CD14-positive monocyte (primary cell): Measurements from ENCODE around the gene MRPL48. TPM values are rescaled to one million over a fixed set of nuclear protein-coding genes. Genes with fewer than 3 reads are reported as not detected.

ENCODE experiments used
- DNase-seq, 3 donors: peaks; one replicate each; pipeline ENCODE4 v3.0.0-alpha.2; 2011 to 2022
- H2AFZ ChIP-seq: 2 replicates; pipeline ENCODE4 v1.6.0; 2012; ENCODE audit warnings: mild to moderate bottlenecking, low read depth, low read length, inconsistent platforms; ENCODE audit not compliant: insufficient read depth, poor library complexity, severe bottlenecking
- H3K27ac ChIP-seq, 2 donors: 1 replicate in 1 of 2; 2 replicates in 1 of 2; pipeline ENCODE4 v1.5.1; 2012 to 2013; ENCODE audit warnings: low read length in 2 of 2, control low read depth in 1 of 2, inconsistent platforms in 1 of 2, low read depth in 1 of 2, mild to moderate bottlenecking in 1 of 2
- H3K27me3 ChIP-seq, 2 donors: one replicate each; pipeline versions ENCODE4 v1.6.0 to v1.6.1; 2011 to 2013; ENCODE audit warnings: low read length in 2 of 2; ENCODE audit not compliant: control insufficient read depth in 2 of 2, insufficient read depth in 2 of 2
- H3K36me3 ChIP-seq, 2 donors: replicated peaks in 1 of 2; 1 replicate in 1 of 2; 2 replicates in 1 of 2; pipeline versions ENCODE4 v1.5.1 to v1.6.1; 2012 to 2013; ENCODE audit warnings: low read length in 2 of 2, control low read depth in 1 of 2, inconsistent platforms in 1 of 2, mild to moderate bottlenecking in 1 of 2; ENCODE audit not compliant: insufficient read depth in 2 of 2, control insufficient read depth in 1 of 2
- H3K4me1 ChIP-seq, 2 donors: 1 replicate in 1 of 2; 2 replicates in 1 of 2; pipeline versions ENCODE4 v1.5.1 to v1.6.1; 2012 to 2013; ENCODE audit warnings: low read length in 2 of 2, control low read depth in 1 of 2, inconsistent platforms in 1 of 2, mild to moderate bottlenecking in 1 of 2, moderate library complexity in 1 of 2; ENCODE audit not compliant: insufficient read depth in 2 of 2, control insufficient read depth in 1 of 2
- H3K4me2 ChIP-seq: replicated peaks from 2 replicates; pipeline ENCODE3; 2012; ENCODE audit warnings: low read length, moderate library complexity, mild to moderate bottlenecking; ENCODE audit not compliant: poor library complexity, severe bottlenecking; ENCODE audit errors: extremely low read depth
- H3K4me3 ChIP-seq, 3 experiments: fragments of 200-600 bp in 1 of 3; sonication (generic) in 1 of 3; replicated peaks in 1 of 3; 1 replicate in 2 of 3; 2 replicates in 1 of 3; pipeline ENCODE4 v1.5.1; 2011 to 2013; ENCODE audit warnings: low read length in 3 of 3, mild to moderate bottlenecking in 3 of 3, control low read depth in 2 of 3, low read depth in 2 of 3, inconsistent platforms in 1 of 3, moderate library complexity in 1 of 3
- H3K79me2 ChIP-seq: 2 replicates; pipeline ENCODE4 v1.6.0; 2012; ENCODE audit warnings: mild to moderate bottlenecking, control low read depth, inconsistent platforms, low read length, moderate library complexity; ENCODE audit not compliant: insufficient read depth
- H3K9ac ChIP-seq: 2 replicates; pipeline ENCODE4 v1.6.0; 2017; ENCODE audit warnings: low read length, mild to moderate bottlenecking; ENCODE audit not compliant: insufficient read depth, poor library complexity, severe bottlenecking
- H3K9me3 ChIP-seq, 2 donors: replicated peaks in 1 of 2; 1 replicate in 1 of 2; 2 replicates in 1 of 2; pipeline versions ENCODE4 v1.5.1 to v1.6.1; 2012 to 2013; ENCODE audit warnings: low read length in 2 of 2, control low read depth in 1 of 2; ENCODE audit not compliant: control insufficient read depth in 1 of 2, insufficient read depth in 1 of 2
- H4K20me1 ChIP-seq: 2 replicates; pipeline ENCODE4 v1.6.0; 2012; ENCODE audit warnings: mild to moderate bottlenecking, low read length, control low read depth, moderate library complexity; ENCODE audit not compliant: insufficient read depth
- H3K27ac Mint-ChIP-seq, 7 donors: one replicate each; pipeline ENCODE4 v1.8.0; 2020; ENCODE audit warnings: mild to moderate bottlenecking in 7 of 7, mixed read lengths in 7 of 7, moderate library complexity in 6 of 7, inconsistent platforms in 2 of 7
- H3K27me3 Mint-ChIP-seq, 3 donors: one replicate each; pipeline ENCODE4 v1.8.0; 2021 to 2022; ENCODE audit warnings: low read depth in 3 of 3, mild to moderate bottlenecking in 3 of 3, mixed read lengths in 3 of 3, moderate library complexity in 3 of 3, inconsistent platforms in 1 of 3
- H3K36me3 Mint-ChIP-seq, 2 donors: one replicate each; pipeline ENCODE4 v1.8.0; 2020; ENCODE audit warnings: mixed read lengths in 2 of 2, inconsistent platforms in 1 of 2, mild to moderate bottlenecking in 1 of 2
- H3K4me1 Mint-ChIP-seq: one replicate; pipeline ENCODE4 v1.8.0; 2020; ENCODE audit warnings: mild to moderate bottlenecking, mixed read lengths
- H3K4me3 Mint-ChIP-seq, 2 donors: one replicate each; pipeline ENCODE4 v1.8.0; 2020; ENCODE audit warnings: mild to moderate bottlenecking in 2 of 2, mixed read lengths in 2 of 2, moderate library complexity in 1 of 2
- H3K9me3 Mint-ChIP-seq, 7 donors: one replicate each; pipeline ENCODE4 v1.8.0; 2020 to 2022; ENCODE audit warnings: mixed read lengths in 7 of 7, mild to moderate bottlenecking in 6 of 7, moderate library complexity in 6 of 7, inconsistent platforms in 2 of 7
- CTCF ChIP-seq: fragments of 200-600 bp; IDR thresholded peaks from one replicate; pipeline ENCODE4 v1.8.0; 2022; ENCODE audit warnings: antibody characterized with exemption, mild to moderate bottlenecking
- WGBS: methylation state at CpG from one replicate; pipeline ENCODE4 v1.1.5; 2013; ENCODE audit warnings: missing lambda C conversion rate; ENCODE audit not compliant: insufficient coverage; 5-methylcytosine and 5-hydroxymethylcytosine counted together
- intact Hi-C, 2 donors: fragments of 100-400 bp; cut with micrococcal nuclease; formaldehyde crosslinking; loops; one replicate each; pipeline versions ENCODE4 v1.15.0 to v1.15.1; 2023
- polyA plus RNA-seq, 3 donors: library from polyadenylated mRNA; depleted of rRNA in 1 of 3; unstranded in 2 of 3; stranded (reverse) in 1 of 3; fragments of 300-500 nt in 2 of 3; fragments of >200 nt in 1 of 3; fragmentation: Illumina TruSeq in 2 of 3; gene quantifications; 1 replicate in 2 of 3; 2 replicates in 1 of 3; pipeline ENCODE4 v1.2.3, GENCODE V29; 2012 to 2021

Gene MRPL48
- polyA plus RNA-seq, 3 donors, result 17.8 to 43.1 (median 42.9) TPM

- DNase-seq, result no peak
- Histone ChIP-seq H2AFZ (no peak overlapping the region), H3K27me3 (no peaks in the 10 kb centered on the region), H3K9me3 (no peaks in the 10 kb centered on the region), H3K9ac (no peak overlapping the region), H3K4me1 (peaks cover 8 to 14% of the 10 kb centered on the region in 2 donors), H4K20me1 (no peaks in the 10 kb centered on the region), H3K4me3 (no peak overlapping the region), H3K4me2 (no peak overlapping the region), H3K79me2 (peaks cover 39% of the 10 kb centered on the region), H3K27ac (no peak overlapping the region), H3K36me3 (peaks cover 3 to 16% of the 10 kb centered on the region in 2 donors)
- Mint-ChIP-seq H3K4me1 (peaks cover 3% of the 10 kb centered on the region), H3K4me3 (no peak overlapping the region), H3K27ac (no peak overlapping the region), H3K9me3 (no peaks in the 10 kb centered on the region), H3K27me3 (peaks cover 0 to 3% (median 0%) of the 10 kb centered on the region in 3 donors), H3K36me3 (peaks cover 12 to 25% of the 10 kb centered on the region in 2 donors)
- intact Hi-C loops, result no loop called here
- TF ChIP-seq CTCF, result no peak
These were observed 4.9 kb downstream of the MRPL48 start for GRCh38 chr11:73792584-73792983.

- Mint-ChIP-seq H3K27ac (no peak overlapping the region), H3K4me1 (no peaks in the 10 kb centered on the region), H3K36me3 (peaks cover 17 to 27% of the 10 kb centered on the region in 2 donors), H3K4me3 (no peak overlapping the region), H3K27me3 (peaks cover 0 to 3% (median 0%) of the 10 kb centered on the region in 3 donors), H3K9me3 (no peaks in the 10 kb centered on the region)
- H3K9ac ChIP-seq, result no peak overlapping the region
- H3K4me2 ChIP-seq, result no peak overlapping the region
- H3K4me1 ChIP-seq, result no peaks in the 10 kb centered on the region
- H3K79me2 ChIP-seq, result peaks cover 20% of the 10 kb centered on the region
- H3K36me3 ChIP-seq, result peaks cover 4 to 21% of the 10 kb centered on the region in 2 donors
- no peaks in the 10 kb centered on the region for H4K20me1 ChIP-seq
- no peak overlapping the region for H3K4me3 ChIP-seq
- intact Hi-C loops, result no loop called here
- TF ChIP-seq CTCF, result no peak
- no peaks in the 10 kb centered on the region for H3K27me3 ChIP-seq
- WGBS, result 94% methylated on average over 17 of the region's 19 CpGs
- H2AFZ ChIP-seq, result no peak overlapping the region
- no peak for DNase-seq
- no peak overlapping the region for H3K27ac ChIP-seq
- no peaks in the 10 kb centered on the region for H3K9me3 ChIP-seq
These were observed 8.4 kb downstream of the MRPL48 start for GRCh38 chr11:73795925-73796632.
